RWPE2 (cell line): ENCODE measurements around the gene AGO3.
"Not testable (repeated sequence)": the region's sequence is repeated elsewhere in the genome, so short reads cannot be mapped to it uniquely, and the experiment has no call there.

Experiments
- ATAC-seq: fragments of 200-7000 bp; cut with Tn5 transposase; 3 replicates; pipeline ENCODE4 v1.9.1; 2021; ENCODE audit warnings: low read depth
- DNase-seq: peaks from one replicate; pipeline ENCODE4 v3.0.0-alpha.2; 2020; ENCODE audit warnings: low spot score
- H3K27ac ChIP-seq: fragments of 450-650 bp; 2 replicates; pipeline ENCODE4 v1.5.1; 2017; ENCODE audit warnings: mild to moderate bottlenecking; ENCODE audit not compliant: poor library complexity, severe bottlenecking
- H3K27me3 ChIP-seq: fragments of 250-450 bp; sonication (Bioruptor Pico); 2 replicates; pipeline ENCODE4 v1.5.1; 2021; ENCODE audit warnings: mild to moderate bottlenecking, moderate library complexity; ENCODE audit not compliant: insufficient read depth, poor library complexity, severe bottlenecking
- H3K36me3 ChIP-seq: fragments of 250-450 bp; sonication (Bioruptor Pico); 2 replicates; pipeline ENCODE4 v1.5.1; 2020; ENCODE audit warnings: low read depth, mild to moderate bottlenecking, moderate library complexity
- H3K4me1 ChIP-seq: fragments of 250-450 bp; sonication (Bioruptor Pico); 2 replicates; pipeline ENCODE4 v1.5.1; 2021; ENCODE audit warnings: mild to moderate bottlenecking, moderate library complexity; ENCODE audit not compliant: insufficient read depth, poor library complexity, severe bottlenecking
- H3K4me3 ChIP-seq: fragments of 250-450 bp; sonication (Bioruptor Pico); 2 replicates; pipeline ENCODE4 v1.5.1; 2021; ENCODE audit warnings: mild to moderate bottlenecking, moderate library complexity; ENCODE audit not compliant: severe bottlenecking
- H3K9me3 ChIP-seq: fragments of 250-450 bp; sonication (Bioruptor Pico); 2 replicates; pipeline ENCODE4 v1.5.1; 2021; ENCODE audit warnings: mild to moderate bottlenecking, moderate library complexity; ENCODE audit not compliant: severe bottlenecking
- CTCF ChIP-seq: fragments of 450-650 bp; IDR thresholded peaks from one replicate; pipeline ENCODE4 v1.5.1; 2017; ENCODE audit warnings: mild to moderate bottlenecking, moderate library complexity; ENCODE audit not compliant: poor library complexity, severe bottlenecking

AGO3 gene

GRCh38 chr1:36014722-36015220 lies 83.9 kb downstream of the AGO3 start:
- DNase-seq (no peak), ATAC-seq (no peak)
- Histone ChIP-seq H3K27ac (no peak overlapping the region), H3K27me3 (no peaks in the 10 kb centered on the region), H3K4me3 (no peak overlapping the region), H3K36me3 (peaks cover 57% of the 10 kb centered on the region), H3K9me3 (no peaks in the 10 kb centered on the region), H3K4me1 (no peaks in the 10 kb centered on the region)
- no peak for TF ChIP-seq CTCF

DNA sequence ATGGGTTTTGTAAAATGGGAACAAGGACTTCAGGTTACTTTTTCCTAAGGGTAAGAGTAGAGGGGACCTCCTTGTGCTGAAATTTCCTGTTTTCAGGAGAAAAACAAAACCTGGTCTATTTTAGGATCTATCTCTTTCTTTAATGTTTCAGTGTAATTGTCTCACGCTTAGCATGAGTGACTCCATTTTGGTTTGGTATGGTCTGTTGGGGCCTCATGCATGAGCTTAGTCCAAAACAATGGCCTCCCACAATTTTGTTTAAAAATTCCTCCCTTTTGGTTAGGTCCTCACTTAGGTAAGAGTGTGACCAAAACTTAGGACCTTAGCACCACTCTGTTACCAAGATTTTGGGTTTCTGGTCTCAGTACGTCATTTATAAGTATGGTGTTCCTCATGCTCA lies 85.8 kb downstream of the AGO3 start:
- no peak for ATAC-seq
- Histone ChIP-seq H3K27me3 (no peaks in the 10 kb centered on the region), H3K4me1 (no peaks in the 10 kb centered on the region), H3K9me3 (no peaks in the 10 kb centered on the region), H3K4me3 (no peak overlapping the region), H3K36me3 (peaks cover 65% of the 10 kb centered on the region), H3K27ac (no peak overlapping the region)
- DNase-seq, result no peak
- TF ChIP-seq CTCF, result no peak

GRCh38 chr1:36023098-36023769 lies 92.3 kb downstream of the AGO3 start:
- Histone ChIP-seq H3K9me3 (no peaks in the 10 kb centered on the region), H3K27me3 (no peaks in the 10 kb centered on the region), H3K4me3 (no peak overlapping the region), H3K4me1 (no peaks in the 10 kb centered on the region), H3K27ac (no peak overlapping the region), H3K36me3 (peaks cover 45% of the 10 kb centered on the region)
- DNase-seq (no peak), ATAC-seq (no peak)
- no peak for TF ChIP-seq CTCF

DNA sequence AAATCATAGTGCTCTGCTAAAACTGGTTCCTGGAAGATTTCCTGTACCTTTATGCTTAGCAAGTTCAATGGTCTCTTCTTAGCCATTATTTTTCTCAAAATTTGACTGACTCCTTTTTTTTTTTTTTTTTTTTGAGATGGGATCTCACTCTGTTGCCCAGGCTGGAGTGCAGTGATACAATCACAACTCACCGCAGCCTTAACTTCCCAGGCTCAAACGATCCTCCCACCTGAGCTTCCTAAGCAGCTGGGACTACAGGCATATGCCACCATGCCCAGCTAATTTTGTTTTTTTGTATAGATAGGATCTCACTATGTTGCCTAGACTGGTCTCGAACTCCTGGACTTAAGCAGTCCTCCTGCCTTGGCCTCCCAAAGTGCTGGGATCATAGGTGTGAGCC lies 93.1 kb downstream of the AGO3 start:
- not testable (repeated sequence) for H3K9me3 ChIP-seq, H3K4me3 ChIP-seq, H3K4me1 ChIP-seq, ATAC-seq, DNase-seq, H3K27ac ChIP-seq, H3K27me3 ChIP-seq
- peaks cover 51% of the 10 kb centered on the region for H3K36me3 ChIP-seq

- TF ChIP-seq CTCF, result no peak
- Histone ChIP-seq H3K36me3 (peaks cover 44% of the 10 kb centered on the region), H3K4me1 (no peaks in the 10 kb centered on the region), H3K27ac (no peak overlapping the region), H3K4me3 (no peak overlapping the region), H3K9me3 (no peaks in the 10 kb centered on the region), H3K27me3 (no peaks in the 10 kb centered on the region)
- no peak for DNase-seq
- no peak for ATAC-seq
Measured at GRCh38 chr1:36024847-36025246, 93.9 kb downstream of the AGO3 start.
